ENCODE data around the gene LRRC2.

DNA sequence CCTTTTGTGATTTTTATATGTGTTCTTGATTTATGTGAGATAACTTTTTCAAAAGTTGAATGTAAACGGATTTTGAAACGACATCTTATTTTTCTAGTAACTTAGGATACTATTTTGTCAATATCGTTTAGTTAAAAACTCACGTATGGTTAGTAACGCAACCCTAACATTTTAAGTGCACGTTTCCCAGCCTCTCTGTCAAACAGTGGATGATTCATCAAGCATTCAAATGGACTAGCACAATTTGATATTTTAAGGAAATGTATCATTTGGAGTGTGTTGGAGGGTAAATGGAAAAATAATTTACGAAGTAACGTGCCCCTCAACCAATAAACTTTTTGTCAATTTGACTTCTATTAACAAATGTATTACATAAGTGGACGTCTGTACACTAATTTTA lies 45.0 kb downstream of the LRRC2 start:
- TF ChIP-seq POLR2A (IDR thresholded peaks at IDR 0.05): no peak
- TF ChIP-seq POLR2AphosphoS5 (IDR thresholded peaks at IDR 0.05): no peak
